Activated T-helper 1 cell treated with anti-CD3 and anti-CD28 coated beads, Interleukin-2, amount 50 U/mL, for 16 hours (primary cell): ENCODE data around the gene MLH1.

ENCODE experiments used
- DNase-seq, 2 donors: peaks; one replicate each; pipeline ENCODE4 v3.0.0-alpha.2; 2020; ENCODE audit warnings: low read depth in 1 of 2, low spot score in 1 of 2

The MLH1 gene

DNA sequence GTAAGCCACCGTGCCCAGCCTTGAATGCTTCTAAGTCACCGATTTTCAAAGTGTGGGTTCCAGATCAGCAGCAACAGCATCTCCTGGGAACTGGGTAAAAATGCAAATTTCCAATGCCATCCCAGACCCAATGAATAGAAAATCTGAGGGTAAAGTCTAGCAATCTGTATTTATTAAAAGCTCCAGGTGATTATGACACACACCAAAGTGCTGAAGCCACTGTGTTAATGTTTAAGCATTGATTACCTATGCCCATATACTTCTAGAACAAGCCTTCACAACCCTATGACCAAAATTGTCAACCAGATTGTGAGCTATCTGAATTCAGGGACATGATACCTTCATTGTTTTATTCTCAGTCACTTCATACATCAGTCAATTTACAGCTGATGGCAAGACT lies 94.6 kb downstream of the MLH1 start:
- no peak for DNase-seq

- DNase-seq = no peak
These were observed 99.2 kb downstream of the MLH1 start for GRCh38 chr3:37092484-37092883.

DNA sequence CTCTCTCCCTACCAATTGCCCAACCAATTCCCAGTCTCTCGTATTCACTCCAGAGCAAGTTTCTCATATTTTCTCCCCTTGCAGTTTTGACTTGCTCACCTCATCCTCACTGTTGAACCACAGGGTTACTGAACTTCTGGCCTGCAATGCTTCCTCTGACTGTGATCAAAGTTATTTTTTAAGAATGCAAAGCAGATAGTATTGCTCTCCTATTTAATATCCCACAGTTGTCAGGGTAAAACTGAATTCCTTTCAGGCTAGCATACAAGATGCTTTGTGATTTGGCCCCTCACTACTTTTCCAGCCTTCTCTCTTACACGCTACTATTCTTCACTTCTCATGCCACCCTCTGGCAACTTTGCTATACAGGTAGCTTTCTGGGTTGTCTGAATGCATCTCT lies 100.2 kb downstream of the MLH1 start:
- no peak for DNase-seq

GRCh38 chr3:37094636-37095035 lies 101.3 kb downstream of the MLH1 start:
- no peak for DNase-seq

DNA sequence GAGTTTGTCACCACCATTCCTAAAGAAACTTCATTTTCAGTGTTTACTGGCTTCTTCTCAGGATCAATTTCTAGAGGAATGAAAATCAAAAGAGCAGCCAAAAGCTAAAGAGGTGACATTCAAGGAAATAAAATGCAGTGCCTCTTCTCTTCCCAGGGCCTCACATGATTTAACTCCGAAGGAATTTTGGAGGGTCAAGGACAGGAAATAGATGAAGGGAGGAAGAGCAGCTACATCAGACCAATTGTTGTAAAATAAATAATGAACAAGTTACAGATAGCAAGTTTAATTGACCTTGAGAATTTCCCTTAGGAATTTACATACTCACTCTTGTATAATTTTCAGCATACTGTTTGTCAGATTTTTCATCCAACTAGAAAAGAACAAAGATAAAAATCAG lies 103.0 kb downstream of the MLH1 start:
- no peak for DNase-seq

DNA sequence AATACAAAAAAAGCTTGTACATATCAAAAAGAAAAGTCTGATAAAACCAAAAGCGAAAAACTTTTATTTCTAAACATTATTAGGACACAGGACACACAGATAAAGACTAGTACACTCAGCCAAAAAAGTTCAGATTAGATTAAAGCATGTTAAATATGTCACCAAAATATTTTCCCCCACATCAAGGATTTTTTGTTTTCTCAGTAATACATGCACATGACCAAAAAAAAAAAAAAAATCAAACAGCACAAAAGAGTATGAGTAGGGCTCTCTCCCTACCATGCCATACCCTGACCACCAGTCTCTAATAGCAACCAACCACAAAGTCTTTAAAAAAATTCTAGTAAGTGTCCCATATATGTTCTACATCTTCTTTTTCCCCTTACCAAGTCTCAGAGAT lies 103.7 kb downstream of the MLH1 start:
- DNase-seq = no peak

DNA sequence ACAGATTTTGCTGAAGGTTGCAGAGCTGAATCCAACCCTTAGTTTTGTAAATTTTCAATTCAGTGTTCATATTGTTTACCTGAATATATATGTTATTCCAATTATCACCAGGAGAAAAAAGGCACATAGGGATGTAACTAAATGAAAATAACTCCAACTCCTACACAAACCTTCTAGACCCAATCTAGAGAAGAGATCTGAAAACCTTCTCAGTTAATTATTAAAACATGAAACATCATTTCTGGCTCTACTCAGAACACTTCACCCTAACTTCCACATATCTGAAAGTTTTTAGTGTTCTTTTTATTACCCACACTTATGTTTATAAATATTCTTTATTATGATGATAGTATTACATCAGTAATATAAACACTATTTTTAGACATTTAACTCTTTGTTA lies 104.5 kb downstream of the MLH1 start:
- no peak for DNase-seq

DNA sequence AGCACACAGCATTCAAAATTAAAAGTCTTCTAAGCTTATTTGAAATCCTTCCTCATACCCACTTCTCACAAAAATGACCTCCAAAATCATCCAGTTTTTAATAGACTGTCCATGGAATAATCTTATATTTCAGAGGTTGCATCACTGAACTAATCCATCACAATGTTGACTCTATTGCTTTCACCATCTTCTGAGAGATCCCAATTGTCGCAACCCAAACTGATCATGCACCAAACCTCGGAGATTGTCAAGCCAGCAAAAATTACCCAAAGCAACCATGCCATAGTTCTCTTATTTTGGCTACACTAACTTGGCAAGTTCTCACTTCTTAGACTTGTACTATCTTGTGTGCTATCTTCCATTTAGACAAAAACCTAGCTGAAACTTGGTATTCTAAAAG lies 105.6 kb downstream of the MLH1 start:
- no peak for DNase-seq

DNA sequence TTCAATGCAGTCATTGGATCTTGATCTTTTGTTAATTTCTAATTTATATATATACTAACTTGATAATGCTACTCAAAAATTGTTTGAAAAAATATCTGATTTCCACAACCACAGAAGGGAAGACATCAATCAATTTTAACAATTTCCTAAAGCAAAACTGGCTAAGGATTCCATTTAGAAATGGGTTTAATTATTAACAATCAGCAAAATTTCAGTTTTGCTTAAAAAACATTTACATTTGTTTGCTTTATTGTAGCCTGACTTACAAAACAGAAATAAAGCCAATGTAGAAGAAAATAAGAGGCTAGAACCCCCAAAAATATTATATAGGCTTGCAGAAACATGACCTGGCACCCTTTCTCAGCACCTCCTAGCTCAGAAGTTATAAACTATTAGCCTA lies 106.2 kb downstream of the MLH1 start:
- no peak for DNase-seq

DNA sequence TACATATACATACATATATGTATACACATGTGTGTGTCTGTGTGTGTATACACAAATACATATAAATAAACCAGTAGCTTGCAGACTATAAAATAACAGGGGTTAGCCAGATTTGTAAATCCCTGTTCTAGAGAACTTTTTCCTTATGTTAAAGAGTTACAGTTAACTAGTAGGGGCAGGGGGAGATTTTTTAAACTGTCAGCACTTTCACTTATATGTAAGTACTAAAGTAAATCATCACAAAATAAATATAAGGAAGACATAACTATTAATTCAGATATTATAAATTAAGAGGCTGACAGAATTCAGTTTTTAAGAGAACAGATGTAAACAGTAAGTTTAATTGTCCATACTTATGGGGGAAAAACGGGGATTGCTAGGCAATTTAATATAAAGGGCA lies 107.1 kb downstream of the MLH1 start:
- DNase-seq = no peak
